Activated naive CD4-positive, alpha-beta T cell treated with anti-CD3 and anti-CD28 coated beads, Interleukin-2, amount 50 U/mL, for 24 hours (primary cell): ENCODE data around the gene CDCA4.

Experiments used
- H3K27ac Mint-ChIP-seq: one replicate; pipeline ENCODE4 v1.8.0; 2021; ENCODE audit warnings: mild to moderate bottlenecking, mixed read lengths
- H3K27me3 Mint-ChIP-seq: one replicate; pipeline ENCODE4 v1.8.0; 2021; ENCODE audit warnings: mixed read lengths
- H3K36me3 Mint-ChIP-seq: one replicate; pipeline ENCODE4 v1.8.0; 2021; ENCODE audit warnings: mixed read lengths
- H3K4me1 Mint-ChIP-seq: one replicate; pipeline ENCODE4 v1.8.0; 2021; ENCODE audit warnings: mixed read lengths
- H3K4me3 Mint-ChIP-seq: one replicate; pipeline ENCODE4 v1.8.0; 2021; ENCODE audit warnings: mild to moderate bottlenecking, mixed read lengths
- H3K9me3 Mint-ChIP-seq: one replicate; pipeline ENCODE4 v1.8.0; 2021; ENCODE audit warnings: mixed read lengths

The CDCA4 gene

DNA sequence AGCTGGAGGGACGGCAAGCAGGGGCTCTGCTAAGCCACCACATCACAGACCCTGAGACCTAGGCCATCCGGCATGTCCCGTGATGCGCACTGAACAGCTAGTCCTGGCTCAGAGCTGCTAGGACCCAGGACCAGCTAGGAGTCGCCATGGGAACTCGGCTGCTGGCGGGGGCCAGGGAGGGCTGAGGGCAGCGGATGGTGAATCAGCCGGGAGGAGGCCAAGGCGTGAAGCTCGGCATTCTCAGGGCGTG, 47.8 kb downstream of the CDCA4 start:
- Mint-ChIP-seq H3K36me3 (no peaks in the 10 kb centered on the region), H3K4me3 (no peak overlapping the region), H3K9me3 (no peaks in the 10 kb centered on the region), H3K27ac (no peak overlapping the region), H3K27me3 (peaks cover 8% of the 10 kb centered on the region), H3K4me1 (peaks cover 12% of the 10 kb centered on the region)

DNA sequence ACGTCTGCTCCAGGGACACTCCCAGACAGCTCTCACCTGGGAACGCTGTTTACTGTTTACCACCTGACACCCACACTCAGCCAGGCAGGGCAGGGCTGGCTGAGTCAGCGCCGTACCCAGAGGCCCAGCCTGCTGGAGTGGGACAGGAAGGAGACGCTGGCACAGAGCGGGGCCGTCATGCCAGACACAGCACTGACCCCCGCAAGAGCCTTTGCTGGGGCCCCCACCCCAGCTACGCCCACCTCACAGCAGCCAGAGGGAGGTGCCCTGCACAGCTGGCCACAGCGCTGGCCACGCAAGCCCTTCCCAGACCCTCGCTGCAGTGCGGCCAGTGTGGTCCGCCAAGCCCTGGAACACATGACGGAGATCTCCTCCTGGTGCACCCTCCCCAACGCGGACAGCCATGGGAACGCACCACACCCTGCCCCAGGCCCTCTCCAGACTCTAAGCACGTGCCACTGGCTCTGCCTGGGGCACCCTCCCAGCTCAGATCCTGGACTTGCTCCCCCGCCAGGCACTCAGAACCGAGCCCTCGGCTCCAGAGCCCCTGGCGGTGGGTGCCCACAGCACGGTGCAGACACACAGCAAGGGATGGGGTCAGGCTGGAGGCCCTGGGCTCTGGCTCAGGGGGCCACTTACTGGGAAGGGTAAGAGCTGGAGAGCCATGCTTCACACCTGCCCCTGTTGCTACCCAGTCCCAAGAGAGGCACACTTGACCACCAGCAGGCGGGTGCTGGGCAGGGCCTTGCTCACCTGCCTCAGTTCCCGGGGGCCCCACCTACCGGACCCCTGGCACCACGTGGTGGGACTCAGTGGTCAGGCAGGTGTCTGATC, 48.4 kb downstream of the CDCA4 start:
- H3K36me3 Mint-ChIP-seq = no peaks in the 10 kb centered on the region
- H3K4me1 Mint-ChIP-seq = peaks cover 8% of the 10 kb centered on the region
- H3K27me3 Mint-ChIP-seq = peaks cover 8% of the 10 kb centered on the region

DNA sequence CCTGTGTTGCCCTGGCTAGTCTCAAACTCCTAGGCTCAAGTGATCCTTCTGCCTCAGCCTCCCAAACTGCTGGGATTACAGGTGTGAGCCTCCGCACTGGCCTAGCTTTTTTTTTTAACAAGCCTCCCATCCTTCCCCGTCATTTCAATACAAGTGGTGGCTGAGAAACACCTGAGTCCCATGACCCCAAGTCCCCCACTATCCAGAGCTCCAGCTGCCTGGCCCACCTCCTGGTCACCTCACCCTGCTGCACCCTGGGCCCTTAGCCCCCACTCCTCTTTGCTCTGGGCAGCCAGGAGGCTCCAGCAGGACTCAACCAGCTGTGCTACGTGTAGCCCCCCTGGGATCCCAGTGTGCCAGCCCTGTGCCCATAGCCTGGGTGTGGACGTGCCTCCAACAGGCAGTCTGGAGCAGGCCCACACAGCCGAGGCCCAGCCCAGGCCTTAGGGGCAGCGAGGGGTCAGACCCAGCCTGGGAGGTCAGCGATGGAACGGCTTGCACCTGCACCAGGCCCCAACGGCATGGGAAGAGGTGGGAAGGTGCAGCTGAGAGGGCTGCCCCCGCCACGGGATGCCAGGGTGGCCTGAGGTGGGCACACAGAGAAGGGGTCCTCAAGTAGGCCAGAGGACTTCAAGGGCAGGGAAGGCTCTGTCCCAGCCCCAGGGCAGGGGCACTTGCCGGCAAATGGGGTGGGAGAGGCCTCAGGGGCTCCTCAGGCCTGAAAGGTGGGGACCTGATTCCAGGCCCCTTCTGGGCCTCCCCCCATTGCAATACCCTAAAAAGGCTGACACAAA, 49.2 kb downstream of the CDCA4 start:
- Mint-ChIP-seq H3K27me3 (peaks cover 8% of the 10 kb centered on the region), H3K36me3 (no peaks in the 10 kb centered on the region), H3K9me3 (no peaks in the 10 kb centered on the region), H3K27ac (no peak overlapping the region), H3K4me1 (peaks cover 7% of the 10 kb centered on the region), H3K4me3 (no peak overlapping the region)

More for the DNA sequence above, 48.4 kb downstream of the CDCA4 start:
- Mint-ChIP-seq H3K4me3 (no peak overlapping the region), H3K27ac (no peak overlapping the region), H3K9me3 (no peaks in the 10 kb centered on the region)

DNA sequence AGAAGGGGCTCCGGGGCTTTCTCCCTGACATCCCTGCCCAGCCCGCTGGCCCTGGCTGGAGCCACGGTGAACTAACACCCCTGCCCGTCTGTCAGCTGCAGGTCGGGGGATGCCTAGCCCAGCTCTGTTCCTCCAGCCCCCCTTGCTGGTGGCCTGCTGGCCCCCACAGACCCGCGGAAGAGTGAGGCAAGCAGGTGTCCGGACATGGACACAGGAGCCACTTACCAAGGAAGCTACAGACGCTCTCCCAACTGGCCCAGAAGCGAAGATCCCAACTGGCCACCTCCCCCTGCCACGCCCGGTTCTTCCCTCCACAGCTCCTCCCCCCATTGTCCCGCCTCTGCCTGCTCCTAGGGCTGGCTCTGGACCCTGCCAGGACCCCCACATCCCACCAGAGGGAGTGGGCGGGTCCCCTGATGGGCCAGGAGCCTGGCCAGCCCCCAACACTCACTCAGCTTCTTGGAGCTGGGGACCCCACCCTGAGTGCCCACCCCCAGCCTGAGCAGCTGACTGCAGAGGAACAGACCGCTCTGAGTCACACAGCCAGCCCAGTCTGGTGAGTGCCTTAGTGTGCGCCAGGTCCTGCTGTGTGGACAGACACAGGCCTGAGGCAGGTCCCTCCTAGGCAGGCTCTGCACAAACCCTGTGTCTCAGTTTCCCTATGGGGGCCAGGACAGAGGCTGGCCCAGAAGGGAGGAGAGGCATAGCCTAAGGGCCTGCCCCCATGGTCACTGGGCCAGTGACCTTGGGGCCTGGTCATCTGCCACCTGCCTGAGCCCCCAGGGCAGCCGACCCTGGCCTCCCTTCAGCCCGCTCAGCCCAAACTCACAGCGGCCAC, 50.4 kb downstream of the CDCA4 start:
- no peaks in the 10 kb centered on the region for H3K36me3 Mint-ChIP-seq
- no peak overlapping the region for H3K4me3 Mint-ChIP-seq
- peaks cover 4% of the 10 kb centered on the region for H3K27me3 Mint-ChIP-seq

DNA sequence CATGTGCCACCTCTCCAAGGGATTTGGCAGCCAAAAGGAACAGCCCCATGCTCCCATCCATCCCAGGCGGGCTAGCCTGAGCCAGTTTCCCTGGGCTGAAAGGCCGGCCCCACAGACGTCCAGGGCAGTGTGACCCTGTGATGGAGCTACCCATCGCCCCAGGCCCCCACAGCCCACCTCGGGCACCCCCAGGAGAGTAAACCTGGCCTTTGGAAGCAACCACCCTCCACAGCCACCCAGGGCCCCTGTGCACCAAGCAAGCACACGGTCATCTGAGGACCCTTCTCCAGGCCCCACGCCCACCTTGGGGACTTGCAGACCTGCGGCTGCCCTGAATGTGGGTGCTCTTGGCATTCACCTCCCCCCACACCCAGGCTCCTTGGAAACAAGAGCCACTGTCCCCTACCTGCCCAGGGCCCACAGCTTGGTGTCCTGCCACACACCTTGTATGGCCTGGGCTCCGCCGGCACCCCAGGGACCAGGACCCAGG, 51.1 kb downstream of the CDCA4 start:
- H3K4me3 Mint-ChIP-seq = no peak overlapping the region
- H3K4me1 Mint-ChIP-seq = no peaks in the 10 kb centered on the region
- H3K27me3 Mint-ChIP-seq = peaks cover 4% of the 10 kb centered on the region
- H3K36me3 Mint-ChIP-seq = no peaks in the 10 kb centered on the region
- no peak overlapping the region for H3K27ac Mint-ChIP-seq
- H3K9me3 Mint-ChIP-seq = no peaks in the 10 kb centered on the region

More for the DNA sequence above, 50.4 kb downstream of the CDCA4 start:
- Mint-ChIP-seq H3K27ac (no peak overlapping the region), H3K4me1 (no peaks in the 10 kb centered on the region), H3K9me3 (no peaks in the 10 kb centered on the region)

DNA sequence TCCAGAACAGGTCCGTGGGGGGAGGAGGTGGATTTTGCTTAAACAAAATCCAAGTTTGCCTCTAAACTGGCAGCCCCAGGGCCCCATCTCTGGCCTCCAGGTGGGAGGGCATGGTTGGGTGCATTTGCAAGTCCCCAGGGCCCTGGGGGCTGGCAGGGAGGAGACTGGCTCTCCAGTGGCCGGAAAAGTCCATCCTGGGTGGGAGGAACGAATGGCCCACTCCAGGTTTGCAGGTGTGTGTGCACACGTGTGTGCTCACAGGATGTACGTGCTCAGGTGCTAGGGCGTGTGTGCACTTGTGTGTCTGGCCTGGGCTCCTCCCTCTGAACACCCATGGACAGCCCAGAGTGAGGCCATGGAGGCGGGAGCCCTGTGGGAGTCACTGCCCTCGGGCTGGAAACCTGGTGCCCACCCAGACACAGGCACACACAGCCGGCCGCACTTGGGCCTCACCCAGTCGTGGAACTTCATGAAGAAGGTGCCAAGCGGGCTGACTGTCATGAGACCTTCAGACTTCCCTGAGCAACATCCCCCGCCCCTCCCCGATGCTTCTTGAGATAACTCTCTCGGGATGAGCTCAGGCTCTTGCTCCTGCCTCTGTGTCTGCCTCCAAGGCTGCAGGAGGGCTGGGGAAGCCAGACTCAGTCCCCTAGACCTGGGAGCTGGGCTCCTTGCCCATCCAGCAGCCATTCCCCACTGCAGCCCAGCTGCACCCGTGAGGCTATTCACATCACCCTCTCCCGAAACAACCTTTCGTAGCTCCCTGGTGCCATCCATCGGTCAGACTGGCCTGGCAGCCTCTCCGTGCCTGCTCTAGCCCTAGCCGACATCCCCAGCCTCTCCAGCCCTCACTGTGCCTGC, 52.1 kb downstream of the CDCA4 start:
- Mint-ChIP-seq H3K27ac (no peak overlapping the region), H3K27me3 (peaks cover 4% of the 10 kb centered on the region), H3K4me1 (no peaks in the 10 kb centered on the region), H3K36me3 (no peaks in the 10 kb centered on the region), H3K4me3 (no peak overlapping the region), H3K9me3 (no peaks in the 10 kb centered on the region)

DNA sequence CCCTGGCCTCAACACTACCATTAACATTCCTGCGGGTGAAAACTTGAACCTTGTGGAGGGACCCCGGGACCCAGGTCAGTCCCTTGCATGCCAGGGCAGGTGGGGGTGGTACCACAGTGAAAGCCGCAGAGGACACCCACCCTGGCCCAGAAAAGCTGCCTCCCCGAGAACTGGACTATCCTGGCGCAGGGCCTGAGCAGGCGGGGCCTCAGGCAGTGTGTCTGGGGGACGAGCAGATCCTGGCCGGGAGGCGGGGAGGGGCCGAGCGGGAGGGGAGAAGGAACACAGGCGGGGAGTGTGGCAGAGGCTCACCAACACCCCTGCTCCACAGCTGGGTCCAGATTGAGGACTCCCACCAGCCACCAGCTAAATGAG, 52.7 kb downstream of the CDCA4 start:
- Mint-ChIP-seq H3K4me3 (no peak overlapping the region), H3K9me3 (no peaks in the 10 kb centered on the region), H3K27me3 (peaks cover 4% of the 10 kb centered on the region), H3K36me3 (no peaks in the 10 kb centered on the region), H3K4me1 (no peaks in the 10 kb centered on the region), H3K27ac (no peak overlapping the region)

DNA sequence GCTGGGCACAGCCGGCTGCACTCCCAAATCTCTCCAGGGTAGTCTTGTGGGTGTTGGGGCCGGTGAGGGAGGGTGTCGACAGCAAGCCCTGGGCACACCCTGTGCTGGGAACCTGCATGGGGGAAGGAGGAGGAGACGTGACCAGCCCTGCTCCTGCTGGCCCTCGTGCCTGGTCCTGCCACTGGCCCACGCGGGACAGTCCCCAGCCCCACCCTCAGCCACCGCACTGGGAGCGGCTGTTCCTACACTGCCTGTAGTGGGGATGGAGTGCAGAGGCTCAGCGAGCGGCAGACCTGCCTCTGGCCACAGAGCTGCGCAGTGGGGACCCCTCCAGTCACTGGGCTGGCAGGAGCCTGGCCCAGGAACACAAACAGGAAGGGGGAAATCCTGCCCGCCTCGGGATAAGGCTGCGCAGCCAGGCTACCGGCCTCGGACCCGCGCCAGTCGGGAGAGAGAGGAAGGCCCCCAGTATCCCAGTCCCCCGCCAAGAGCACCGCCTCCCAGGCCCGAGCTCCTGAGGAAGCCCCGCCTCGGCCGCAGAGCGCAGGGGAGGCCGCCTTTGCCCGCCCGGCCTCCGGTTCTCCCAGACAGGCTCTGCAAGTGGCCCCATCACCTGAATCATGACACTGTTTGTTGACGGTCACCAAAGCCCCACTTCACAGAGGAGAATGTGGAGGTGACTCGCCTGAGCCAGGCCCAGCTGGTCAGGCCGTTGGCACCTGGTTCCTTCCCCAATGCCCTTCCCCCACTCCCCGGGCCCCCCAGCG, 53.3 kb downstream of the CDCA4 start:
- no peaks in the 10 kb centered on the region for H3K9me3 Mint-ChIP-seq
- no peaks in the 10 kb centered on the region for H3K36me3 Mint-ChIP-seq
- no peak overlapping the region for H3K27ac Mint-ChIP-seq
- no peaks in the 10 kb centered on the region for H3K4me1 Mint-ChIP-seq
- H3K4me3 Mint-ChIP-seq = no peak overlapping the region
- H3K27me3 Mint-ChIP-seq = peaks cover 4% of the 10 kb centered on the region

DNA sequence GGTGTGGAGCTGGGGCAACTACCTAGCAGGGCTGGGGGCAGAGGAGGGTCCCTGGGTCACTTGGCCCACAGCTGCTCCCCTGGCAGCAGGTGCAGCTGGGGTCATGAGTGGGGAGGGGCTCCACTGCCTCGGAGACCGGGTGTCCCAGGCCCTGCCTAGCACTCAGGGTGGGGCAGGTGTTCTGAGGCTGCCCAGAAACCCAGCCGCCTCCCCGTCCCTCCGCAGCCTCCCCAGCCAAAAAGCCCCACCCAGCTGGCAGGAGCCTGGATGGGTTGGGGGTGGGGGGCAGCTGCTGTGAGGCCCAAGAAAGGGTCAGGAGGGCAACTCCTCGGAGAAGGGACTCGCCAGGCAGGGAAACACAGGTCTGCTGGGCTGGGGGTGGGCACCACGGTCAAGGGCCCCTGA, 53.9 kb downstream of the CDCA4 start:
- Mint-ChIP-seq H3K4me3 (no peak overlapping the region), H3K27ac (no peak overlapping the region), H3K27me3 (peaks cover 4% of the 10 kb centered on the region), H3K36me3 (no peaks in the 10 kb centered on the region), H3K4me1 (no peaks in the 10 kb centered on the region), H3K9me3 (no peaks in the 10 kb centered on the region)

DNA sequence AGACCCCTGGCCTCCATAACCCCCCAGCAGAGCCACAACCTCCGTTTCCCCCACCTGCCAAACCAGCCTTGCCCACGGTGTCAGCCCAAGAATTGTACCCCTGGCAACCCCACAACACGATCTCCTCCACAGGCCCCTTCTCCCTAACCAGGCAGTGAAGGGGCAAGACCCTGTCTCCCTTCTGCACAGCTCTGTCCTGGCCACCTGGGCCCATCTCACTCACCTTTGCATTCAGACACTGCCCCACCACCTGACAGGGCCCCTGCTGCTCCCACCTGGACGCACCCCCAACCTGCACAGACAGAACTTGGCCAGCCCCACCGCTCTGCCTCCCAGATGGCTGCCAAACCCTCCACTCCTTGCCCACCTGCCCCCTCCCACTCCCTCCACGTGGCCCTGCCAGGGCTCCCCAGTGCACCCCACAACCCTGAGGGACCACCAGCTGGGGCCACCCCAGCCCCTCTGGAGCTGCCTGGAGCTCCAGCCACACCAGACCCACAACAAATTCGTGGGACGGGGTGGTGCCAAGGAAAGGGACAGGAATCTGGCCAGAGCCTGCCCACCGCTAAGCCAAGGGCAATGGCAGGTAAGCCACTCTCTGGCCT, 54.5 kb downstream of the CDCA4 start:
- H3K27ac Mint-ChIP-seq = no peak overlapping the region
- no peaks in the 10 kb centered on the region for H3K4me1 Mint-ChIP-seq
- peaks cover 4% of the 10 kb centered on the region for H3K27me3 Mint-ChIP-seq
- H3K9me3 Mint-ChIP-seq = no peaks in the 10 kb centered on the region
- no peak overlapping the region for H3K4me3 Mint-ChIP-seq
- H3K36me3 Mint-ChIP-seq = no peaks in the 10 kb centered on the region

DNA sequence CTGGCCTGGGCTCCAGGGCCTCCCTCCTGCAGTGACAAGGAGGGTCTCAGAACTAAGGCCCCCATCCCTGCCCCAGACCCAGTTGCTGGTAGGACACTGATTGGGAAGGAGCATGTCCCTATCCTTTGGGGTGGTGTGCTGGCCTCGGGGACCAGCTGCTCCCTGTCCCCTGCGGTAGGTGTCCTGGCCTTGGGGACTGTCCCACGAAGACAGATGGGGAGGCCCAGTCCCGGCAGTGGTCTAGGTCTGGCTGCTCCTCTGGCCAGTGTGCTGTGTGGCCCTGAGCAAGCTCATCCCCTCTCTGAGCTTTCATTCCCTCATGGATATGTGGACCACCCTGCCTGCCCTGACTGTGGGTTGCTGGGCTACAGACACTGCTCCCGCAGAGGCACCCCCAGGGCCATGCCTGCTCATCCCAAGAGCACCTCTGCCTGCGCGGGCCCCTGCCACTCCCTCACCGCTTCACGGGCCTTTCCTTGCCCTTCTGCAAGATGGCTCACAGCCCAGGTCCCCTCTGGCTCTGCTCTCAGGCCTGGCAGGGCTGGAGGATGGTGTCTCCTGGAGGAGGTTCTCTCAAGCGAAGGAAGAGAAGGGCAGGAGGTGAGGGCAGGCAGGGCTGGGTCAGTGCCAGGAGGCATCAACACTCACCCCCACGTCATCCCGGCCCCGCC, 55.2 kb downstream of the CDCA4 start:
- no peaks in the 10 kb centered on the region for H3K36me3 Mint-ChIP-seq
- no peaks in the 10 kb centered on the region for H3K4me1 Mint-ChIP-seq
- no peaks in the 10 kb centered on the region for H3K9me3 Mint-ChIP-seq
- no peak overlapping the region for H3K4me3 Mint-ChIP-seq
- no peak overlapping the region for H3K27ac Mint-ChIP-seq
- H3K27me3 Mint-ChIP-seq = peaks cover 4% of the 10 kb centered on the region

DNA sequence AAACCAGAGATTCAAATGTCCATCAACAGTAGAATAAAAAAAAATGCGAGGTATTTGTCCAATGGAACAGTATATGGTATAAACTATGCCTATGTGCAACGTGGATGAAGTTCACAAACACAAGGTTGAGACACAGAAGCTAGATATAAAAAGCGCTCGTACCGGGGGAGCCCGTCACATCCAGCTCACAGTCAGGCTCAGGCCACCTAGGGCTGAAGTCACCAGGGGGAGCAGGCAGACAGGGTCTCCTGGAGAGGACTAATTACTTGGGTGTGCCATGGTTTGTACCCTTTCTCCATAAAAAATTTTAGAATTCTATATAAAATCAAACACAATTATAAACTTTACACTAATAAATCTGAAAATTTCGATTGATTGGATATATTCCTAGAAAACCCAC, 56.3 kb downstream of the CDCA4 start:
- H3K4me1 Mint-ChIP-seq = no peaks in the 10 kb centered on the region
- peaks cover 4% of the 10 kb centered on the region for H3K27me3 Mint-ChIP-seq
- H3K27ac Mint-ChIP-seq = no peak overlapping the region
- H3K36me3 Mint-ChIP-seq = no peaks in the 10 kb centered on the region
- H3K4me3 Mint-ChIP-seq = no peak overlapping the region
- no peaks in the 10 kb centered on the region for H3K9me3 Mint-ChIP-seq
